ENCODE data around the gene PLCG2.

PLCG2 gene

DNA sequence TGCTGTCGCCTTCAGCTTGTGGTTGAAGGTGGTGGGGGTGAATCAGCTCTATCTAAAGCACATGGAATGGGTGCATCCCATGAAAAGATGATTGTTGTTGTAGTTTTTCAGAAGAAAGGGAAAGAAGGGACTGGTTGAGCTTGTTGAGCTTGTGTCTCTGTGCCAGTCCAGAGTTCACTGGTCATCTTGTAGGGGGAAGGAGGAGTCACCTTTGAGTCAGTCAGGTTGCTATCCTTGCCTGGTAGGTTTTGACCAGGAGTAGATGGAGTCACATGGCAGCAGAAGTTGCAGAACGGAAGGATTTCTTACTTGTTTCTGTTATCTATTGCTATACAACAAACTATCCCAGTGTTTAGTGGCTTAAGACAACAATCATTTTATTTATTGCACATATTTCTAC is 73.3 kb downstream of the PLCG2 start:
- ChIA-PET CTCF (interaction anchor here (0.6 to 0.8 kb wide), 3 partner anchors 21 to 1073 kb away, joined by 3 read pairs; no protein-coding TSS in a partner anchor), POLR2A (ENCODE audit: low non-redundant PET) (no interaction called here)
- no peak for DNase-seq (ENCODE audit: low spot score)
- TF ChIP-seq, protein P1, sequence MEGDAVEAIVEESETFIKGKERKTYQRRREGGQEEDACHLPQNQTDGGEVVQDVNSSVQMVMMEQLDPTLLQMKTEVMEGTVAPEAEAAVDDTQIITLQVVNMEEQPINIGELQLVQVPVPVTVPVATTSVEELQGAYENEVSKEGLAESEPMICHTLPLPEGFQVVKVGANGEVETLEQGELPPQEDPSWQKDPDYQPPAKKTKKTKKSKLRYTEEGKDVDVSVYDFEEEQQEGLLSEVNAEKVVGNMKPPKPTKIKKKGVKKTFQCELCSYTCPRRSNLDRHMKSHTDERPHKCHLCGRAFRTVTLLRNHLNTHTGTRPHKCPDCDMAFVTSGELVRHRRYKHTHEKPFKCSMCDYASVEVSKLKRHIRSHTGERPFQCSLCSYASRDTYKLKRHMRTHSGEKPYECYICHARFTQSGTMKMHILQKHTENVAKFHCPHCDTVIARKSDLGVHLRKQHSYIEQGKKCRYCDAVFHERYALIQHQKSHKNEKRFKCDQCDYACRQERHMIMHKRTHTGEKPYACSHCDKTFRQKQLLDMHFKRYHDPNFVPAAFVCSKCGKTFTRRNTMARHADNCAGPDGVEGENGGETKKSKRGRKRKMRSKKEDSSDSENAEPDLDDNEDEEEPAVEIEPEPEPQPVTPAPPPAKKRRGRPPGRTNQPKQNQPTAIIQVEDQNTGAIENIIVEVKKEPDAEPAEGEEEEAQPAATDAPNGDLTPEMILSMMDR (conservative IDR thresholded peaks at IDR 0.05; ENCODE audit: low read depth): no peak
- no peak overlapping the region for H3K27ac ChIP-seq

DNA sequence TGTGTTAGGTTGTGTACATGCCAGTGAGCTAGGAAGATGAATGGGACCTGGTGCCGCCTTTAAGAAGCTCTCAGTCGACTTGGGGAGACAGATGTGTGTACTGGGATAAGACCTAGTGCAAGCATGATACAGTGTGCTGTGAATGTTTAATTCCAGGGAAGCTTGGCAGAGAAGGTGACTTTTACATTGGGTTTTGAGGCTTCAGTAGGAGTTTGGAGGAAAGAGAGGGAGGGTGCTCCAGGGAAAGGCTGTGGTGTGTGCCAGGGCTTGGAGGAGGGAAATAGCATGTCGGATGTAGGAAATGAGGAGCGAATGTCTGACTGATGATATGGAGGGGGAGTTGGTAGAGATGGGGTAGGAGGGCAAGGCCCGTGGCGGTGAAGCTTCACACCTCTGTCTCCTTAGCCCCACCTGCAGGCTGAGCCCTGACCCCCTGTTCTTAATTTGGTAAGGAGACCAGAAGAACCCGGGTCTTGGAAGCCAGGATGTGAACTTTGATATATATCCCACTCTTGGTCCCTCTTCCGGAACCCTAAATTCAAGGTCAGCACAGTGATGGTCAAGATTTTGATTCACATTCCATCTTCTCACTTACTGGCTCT is 76.6 kb downstream of the PLCG2 start:
- TF ChIP-seq, protein P1 (conservative IDR thresholded peaks at IDR 0.05; ENCODE audit: low read depth): no peak
- POLR2A ChIA-PET (ENCODE audit: low non-redundant PET): no interaction called here
- DNase-seq (ENCODE audit: low spot score): no peak
- CTCF ChIA-PET: interaction anchor here (0.7 to 0.9 kb wide), 2 partner anchors 18 to 1599 kb away, joined by 4 to 5 read pairs; no protein-coding TSS in a partner anchor
- no peak overlapping the region for H3K27ac ChIP-seq

DNA sequence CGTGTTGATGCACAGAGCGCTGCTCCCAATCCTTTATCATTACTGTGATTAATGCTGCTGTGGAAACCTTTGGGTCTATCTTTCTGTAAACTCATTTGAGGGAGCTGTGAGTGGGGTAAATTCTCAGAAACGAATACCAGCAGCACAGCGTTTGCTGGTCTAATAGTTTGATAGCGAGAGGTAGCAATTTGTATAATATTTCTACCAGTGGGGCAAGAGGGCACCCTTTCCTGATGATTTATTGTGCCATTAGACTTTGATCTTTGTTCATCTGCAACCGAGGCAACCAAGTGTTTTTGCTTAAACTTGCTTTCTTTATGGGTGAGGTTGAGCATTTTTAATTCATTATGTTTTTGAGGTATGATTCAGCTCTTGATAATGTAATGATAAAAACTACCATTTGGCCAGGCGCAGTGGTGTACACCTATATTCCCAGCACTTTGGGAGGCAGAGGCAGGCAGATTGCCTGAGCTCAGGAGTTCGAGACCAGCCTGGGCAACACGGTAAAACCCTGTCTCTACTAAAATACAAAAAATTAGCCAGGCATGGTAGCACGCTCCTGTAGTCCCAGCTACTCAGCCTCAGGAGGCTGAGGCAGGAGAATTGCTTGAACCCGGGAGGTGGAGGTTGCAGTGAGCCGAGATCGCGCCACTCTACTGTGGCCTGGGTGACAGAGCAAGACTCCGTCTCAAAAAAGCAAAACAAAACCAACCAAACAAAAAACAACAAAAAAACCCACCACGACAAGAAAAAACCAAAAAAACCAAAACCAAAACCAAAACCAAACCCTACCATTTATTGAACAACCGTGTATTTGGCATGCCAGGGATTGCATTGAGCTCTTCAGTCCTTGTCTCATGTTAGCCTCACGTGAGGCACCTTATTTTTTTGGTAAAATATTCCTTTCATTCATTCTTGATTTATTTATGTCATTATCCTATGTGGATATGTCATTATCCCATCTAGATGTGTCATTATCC is 81.5 kb downstream of the PLCG2 start:
- TF ChIP-seq, protein P1 (conservative IDR thresholded peaks at IDR 0.05; ENCODE audit: low read depth): no peak
- ChIA-PET POLR2A (ENCODE audit: low non-redundant PET) (no interaction called here), CTCF (interaction anchor here (0.6 to 2.2 kb wide), 3 partner anchors 13 to 79 kb away, joined by 3 to 11 read pairs (median 4); no protein-coding TSS in a partner anchor)
- no peak overlapping the region for H3K27ac ChIP-seq
- DNase-seq (ENCODE audit: low spot score): no peak

DNA sequence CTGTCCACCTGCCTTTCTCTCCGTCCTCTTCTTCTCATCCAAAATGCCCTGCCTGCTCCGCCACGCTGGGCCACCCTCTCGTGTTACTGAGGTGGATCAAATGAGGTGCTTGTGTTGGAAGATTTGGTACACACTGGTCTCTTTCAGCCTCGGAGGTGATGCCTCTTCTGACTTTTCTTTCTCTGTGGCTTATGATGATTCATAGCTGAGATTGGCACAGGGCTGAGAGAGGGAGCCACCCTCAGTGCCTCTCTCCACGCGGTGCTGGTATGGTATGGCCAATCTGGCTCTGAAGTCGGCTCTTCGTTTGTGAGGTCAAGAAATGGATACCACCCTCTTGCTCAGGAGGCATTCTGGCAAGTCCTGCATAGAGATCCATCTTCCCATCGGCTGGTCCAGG is 82.4 kb downstream of the PLCG2 start:
- peak; percentile 26 for DNase-seq (ENCODE audit: low spot score)
- CTCF ChIA-PET: interaction anchor here (0.6 to 2.2 kb wide), 2 partner anchors 12 to 14 kb away, joined by 4 to 11 read pairs; no protein-coding TSS in a partner anchor
- TF ChIP-seq, protein P1 (conservative IDR thresholded peaks at IDR 0.05; ENCODE audit: low read depth): no peak
- POLR2A ChIA-PET (ENCODE audit: low non-redundant PET): no interaction called here
- no peak overlapping the region for H3K27ac ChIP-seq

DNA sequence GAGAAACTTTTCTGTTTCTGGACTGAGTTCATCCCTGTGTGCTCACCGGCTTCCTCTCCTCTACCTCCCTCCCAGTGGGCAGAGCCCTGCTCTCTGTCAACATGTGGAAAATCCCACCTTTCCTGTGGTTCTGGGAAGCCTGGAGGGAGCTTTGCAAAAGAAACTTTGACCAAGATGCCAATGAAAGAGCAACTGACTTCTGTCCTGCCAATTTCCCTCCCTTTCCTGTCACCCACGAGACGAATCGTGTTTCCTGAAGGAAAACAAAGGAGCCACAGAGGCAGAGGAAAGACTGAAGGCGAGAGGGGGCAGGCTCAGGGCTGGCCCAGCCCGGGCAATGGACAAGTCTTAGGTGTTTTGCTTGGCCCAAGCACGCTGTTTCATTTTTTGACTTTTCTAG is 82.8 kb downstream of the PLCG2 start:
- no peak overlapping the region for H3K27ac ChIP-seq
- TF ChIP-seq, protein P1 (conservative IDR thresholded peaks at IDR 0.05; ENCODE audit: low read depth): no peak
- DNase-seq (ENCODE audit: low spot score): no peak
- POLR2A ChIA-PET (ENCODE audit: low non-redundant PET): no interaction called here
- CTCF ChIA-PET: interaction anchor here (0.6 to 2.2 kb wide), 2 partner anchors 12 to 13 kb away, joined by 4 to 11 read pairs; no protein-coding TSS in a partner anchor

DNA sequence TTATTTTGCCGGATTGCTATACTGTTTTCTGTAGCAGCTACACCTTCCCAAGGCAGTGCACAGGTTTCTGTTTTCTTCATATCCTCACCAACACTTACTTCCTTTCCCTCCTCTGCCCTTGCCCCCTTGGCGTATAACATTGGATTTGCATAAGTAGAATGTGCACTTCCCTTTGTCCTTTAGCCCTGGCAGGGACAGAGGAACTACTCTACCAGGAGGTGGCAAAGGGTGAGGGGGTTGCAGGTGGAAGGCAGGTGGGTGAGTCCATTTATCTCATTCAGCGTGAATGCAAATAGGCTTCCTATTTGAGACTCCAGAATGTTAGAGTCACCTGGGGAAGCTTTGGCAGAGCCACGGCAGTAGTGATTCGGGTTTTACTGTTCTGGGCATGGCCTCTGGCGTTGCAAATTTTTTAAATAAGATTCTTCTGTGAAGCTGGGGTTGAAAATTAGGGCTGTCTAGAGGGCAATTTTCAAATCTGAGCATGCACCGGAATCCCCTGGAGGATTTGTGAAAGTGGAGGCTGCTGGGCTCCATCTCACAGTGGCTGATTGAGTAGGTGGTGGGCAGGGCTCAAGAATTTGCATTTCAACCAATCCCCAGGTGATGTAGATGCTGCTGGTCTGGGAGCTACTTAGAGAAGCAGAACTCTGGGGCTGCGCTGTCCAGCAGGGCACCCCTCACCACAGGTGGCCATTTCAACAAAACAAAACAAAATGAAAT is 84.7 kb downstream of the PLCG2 start:
- TF ChIP-seq, protein P1 (conservative IDR thresholded peaks at IDR 0.05; ENCODE audit: low read depth): no peak
- DNase-seq (ENCODE audit: low spot score): no peak
- ChIA-PET POLR2A (ENCODE audit: low non-redundant PET) (no interaction called here), CTCF (interaction anchor here (0.6 to 0.7 kb wide), 2 partner anchors 13 to 41 kb away, joined by 3 to 6 read pairs; no protein-coding TSS in a partner anchor)
- no peak overlapping the region for H3K27ac ChIP-seq
